Astrocyte of the spinal cord (primary cell): ENCODE results near the gene RSRC2.

Source experiments
- DNase-seq: peaks from one replicate; pipeline ENCODE4 v3.0.0; 2011; ENCODE audit warnings: low read depth, low spot score
- H3K4me3 ChIP-seq: 2 replicates; pipeline ENCODE4 v1.5.1; 2011; ENCODE audit warnings: low read depth, mild to moderate bottlenecking, low read length, moderate library complexity
- CTCF ChIP-seq: IDR thresholded peaks from 2 replicates; pipeline ENCODE4 v1.5.1; 2012; ENCODE audit warnings: low read depth, mild to moderate bottlenecking, low read length, inconsistent platforms
- in situ Hi-C: cut with HindIII; loops from 2 replicates; pipeline ENCODE4 v1.10.0; 2017; ENCODE audit warnings: low sequenced_read_pairs

The RSRC2 gene

GRCh38 chr12:122454250-122454721 is 72.5 kb downstream of the RSRC2 start:
- DNase-seq: no peak
- TF ChIP-seq CTCF: no peak
- H3K4me3 ChIP-seq: no peak overlapping the region
- in situ Hi-C loops: no loop called here
